ENCODE data around the gene GAPDH.

Gene GAPDH

DNA sequence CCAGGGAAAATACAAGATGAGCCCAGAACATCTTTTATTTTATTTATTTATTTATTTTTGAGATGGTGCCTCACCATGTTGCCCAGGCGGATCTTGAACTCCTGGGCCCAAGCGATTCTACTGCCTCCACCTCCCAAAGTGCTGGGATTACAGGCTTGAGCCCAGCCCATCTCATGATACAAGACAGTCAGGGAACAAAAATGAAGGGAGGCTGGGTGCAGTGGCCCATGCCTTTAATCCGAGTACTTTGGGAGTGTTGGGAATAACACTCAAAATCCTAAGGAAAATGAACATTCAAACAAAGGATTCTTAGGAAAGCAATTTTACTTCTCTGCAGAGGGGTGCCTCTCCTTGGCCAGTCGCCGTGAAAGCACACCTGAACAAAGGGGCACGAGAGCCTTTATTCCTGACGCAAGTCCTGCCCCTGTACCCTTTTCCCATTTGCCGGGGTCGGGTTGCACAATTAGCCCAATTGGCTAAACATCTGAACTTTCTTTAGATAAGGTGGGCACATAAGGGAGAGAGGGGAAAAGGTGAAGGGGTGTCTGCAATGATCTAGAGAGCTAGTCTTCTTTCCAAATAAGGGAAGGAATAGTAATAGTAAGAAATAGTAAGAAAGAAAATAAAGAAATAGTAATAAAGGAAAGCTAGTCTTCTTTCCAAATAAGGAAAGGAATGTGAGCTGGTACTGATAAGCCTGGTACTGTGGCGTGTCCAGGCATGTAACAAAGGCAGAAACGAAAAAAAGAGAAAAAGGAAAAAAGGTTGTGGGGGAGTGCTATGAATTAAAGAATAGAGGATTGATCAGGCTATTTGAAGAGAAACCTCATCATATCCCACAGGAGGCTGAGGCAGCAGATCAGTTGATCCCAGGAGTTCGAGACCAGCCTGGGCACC, 27.0 kb upstream of the GAPDH start:
- TF ChIP-seq EP300 (IDR thresholded peaks at IDR 0.05; ENCODE audit: borderline replicate concordance) (0 out of 2 replicates have a peak, but pooled peaks have one; percentile 13), EGR1 (IDR thresholded peaks at IDR 0.05) (no peak), CEBPB (IDR thresholded peaks at IDR 0.05) (peak; percentile 39; the same call in 1 of the 2 replicates)

DNA sequence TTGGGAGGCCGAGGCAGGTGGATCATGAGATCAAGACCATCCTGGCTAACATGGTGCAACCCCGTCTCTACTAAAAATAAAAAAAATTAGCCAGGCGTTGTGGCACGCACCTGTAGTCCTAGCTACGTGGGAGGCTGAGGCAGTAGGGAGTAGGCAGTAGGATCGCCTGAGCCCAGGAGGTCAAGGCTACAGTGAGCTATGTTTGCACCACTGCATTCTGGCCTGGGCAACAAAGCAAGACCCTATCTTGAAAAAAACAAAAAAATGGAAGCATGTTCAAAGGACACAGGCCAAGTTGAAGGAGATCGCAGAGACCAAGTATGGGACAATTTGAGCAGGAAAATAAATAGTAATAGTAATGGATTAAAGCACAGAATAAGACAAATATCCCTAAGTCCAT, 26.2 kb upstream of the GAPDH start:
- no peak for TF ChIP-seq EP300 (IDR thresholded peaks at IDR 0.05; ENCODE audit: borderline replicate concordance)
- no peak for TF ChIP-seq ZBTB7A (IDR thresholded peaks at IDR 0.05; ENCODE audit: low read depth)
- no peak for TF ChIP-seq RAD21 (IDR thresholded peaks at IDR 0.05; ENCODE audit: low read depth)
- TF ChIP-seq TEAD4 (IDR thresholded peaks at IDR 0.05), result no peak
- TF ChIP-seq EGR1 (IDR thresholded peaks at IDR 0.05), result no peak
- TF ChIP-seq, protein P1, sequence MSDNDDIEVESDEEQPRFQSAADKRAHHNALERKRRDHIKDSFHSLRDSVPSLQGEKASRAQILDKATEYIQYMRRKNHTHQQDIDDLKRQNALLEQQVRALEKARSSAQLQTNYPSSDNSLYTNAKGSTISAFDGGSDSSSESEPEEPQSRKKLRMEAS (IDR thresholded peaks at IDR 0.05), result no peak

DNA sequence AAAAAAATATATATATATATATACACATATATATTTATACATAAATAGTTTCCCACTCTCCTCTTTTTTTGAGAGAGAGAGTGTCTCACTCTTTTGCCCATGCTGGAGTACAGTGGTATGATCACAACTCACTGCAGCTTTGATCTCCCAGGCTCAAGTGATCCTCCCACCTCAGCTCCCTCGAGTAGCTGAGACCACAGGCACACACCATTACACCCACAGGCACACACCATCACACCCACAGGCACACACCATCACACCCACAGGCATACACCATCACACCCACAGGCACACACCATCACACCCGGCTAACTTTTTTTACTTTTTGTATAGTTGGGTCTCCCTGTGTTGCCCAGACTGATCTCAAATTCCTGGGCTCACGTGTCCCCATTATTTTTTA, 14.1 kb upstream of the GAPDH start:
- TF ChIP-seq, protein P2, sequence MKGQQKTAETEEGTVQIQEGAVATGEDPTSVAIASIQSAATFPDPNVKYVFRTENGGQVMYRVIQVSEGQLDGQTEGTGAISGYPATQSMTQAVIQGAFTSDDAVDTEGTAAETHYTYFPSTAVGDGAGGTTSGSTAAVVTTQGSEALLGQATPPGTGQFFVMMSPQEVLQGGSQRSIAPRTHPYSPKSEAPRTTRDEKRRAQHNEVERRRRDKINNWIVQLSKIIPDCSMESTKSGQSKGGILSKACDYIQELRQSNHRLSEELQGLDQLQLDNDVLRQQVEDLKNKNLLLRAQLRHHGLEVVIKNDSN (IDR thresholded peaks at IDR 0.05), result no peak
- TF ChIP-seq ZBTB7A (IDR thresholded peaks at IDR 0.05; ENCODE audit: low read depth), result no peak
- TF ChIP-seq RAD21 (IDR thresholded peaks at IDR 0.05; ENCODE audit: low read depth), result no peak
- no peak for TF ChIP-seq CREB1 (IDR thresholded peaks at IDR 0.05; ENCODE audit: low read depth)
- no peak for TF ChIP-seq TCF12 (IDR thresholded peaks at IDR 0.05; ENCODE audit: low read depth)
- TF ChIP-seq EP300 (IDR thresholded peaks at IDR 0.05; ENCODE audit: borderline replicate concordance), result no peak
- no peak for TF ChIP-seq NFIC (IDR thresholded peaks at IDR 0.05)
- TF ChIP-seq TEAD4 (IDR thresholded peaks at IDR 0.05), result no peak
- TF ChIP-seq YY1 (IDR thresholded peaks at IDR 0.05; ENCODE audit: low read depth), result no peak
- TF ChIP-seq EGR1 (IDR thresholded peaks at IDR 0.05), result no peak
- TF ChIP-seq CEBPB (IDR thresholded peaks at IDR 0.05), result no peak
- TF ChIP-seq, protein P3, sequence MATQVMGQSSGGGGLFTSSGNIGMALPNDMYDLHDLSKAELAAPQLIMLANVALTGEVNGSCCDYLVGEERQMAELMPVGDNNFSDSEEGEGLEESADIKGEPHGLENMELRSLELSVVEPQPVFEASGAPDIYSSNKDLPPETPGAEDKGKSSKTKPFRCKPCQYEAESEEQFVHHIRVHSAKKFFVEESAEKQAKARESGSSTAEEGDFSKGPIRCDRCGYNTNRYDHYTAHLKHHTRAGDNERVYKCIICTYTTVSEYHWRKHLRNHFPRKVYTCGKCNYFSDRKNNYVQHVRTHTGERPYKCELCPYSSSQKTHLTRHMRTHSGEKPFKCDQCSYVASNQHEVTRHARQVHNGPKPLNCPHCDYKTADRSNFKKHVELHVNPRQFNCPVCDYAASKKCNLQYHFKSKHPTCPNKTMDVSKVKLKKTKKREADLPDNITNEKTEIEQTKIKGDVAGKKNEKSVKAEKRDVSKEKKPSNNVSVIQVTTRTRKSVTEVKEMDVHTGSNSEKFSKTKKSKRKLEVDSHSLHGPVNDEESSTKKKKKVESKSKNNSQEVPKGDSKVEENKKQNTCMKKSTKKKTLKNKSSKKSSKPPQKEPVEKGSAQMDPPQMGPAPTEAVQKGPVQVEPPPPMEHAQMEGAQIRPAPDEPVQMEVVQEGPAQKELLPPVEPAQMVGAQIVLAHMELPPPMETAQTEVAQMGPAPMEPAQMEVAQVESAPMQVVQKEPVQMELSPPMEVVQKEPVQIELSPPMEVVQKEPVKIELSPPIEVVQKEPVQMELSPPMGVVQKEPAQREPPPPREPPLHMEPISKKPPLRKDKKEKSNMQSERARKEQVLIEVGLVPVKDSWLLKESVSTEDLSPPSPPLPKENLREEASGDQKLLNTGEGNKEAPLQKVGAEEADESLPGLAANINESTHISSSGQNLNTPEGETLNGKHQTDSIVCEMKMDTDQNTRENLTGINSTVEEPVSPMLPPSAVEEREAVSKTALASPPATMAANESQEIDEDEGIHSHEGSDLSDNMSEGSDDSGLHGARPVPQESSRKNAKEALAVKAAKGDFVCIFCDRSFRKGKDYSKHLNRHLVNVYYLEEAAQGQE (IDR thresholded peaks at IDR 0.05; ENCODE audit: low read depth), result no peak
- TF ChIP-seq, protein P1 (IDR thresholded peaks at IDR 0.05), result no peak

DNA sequence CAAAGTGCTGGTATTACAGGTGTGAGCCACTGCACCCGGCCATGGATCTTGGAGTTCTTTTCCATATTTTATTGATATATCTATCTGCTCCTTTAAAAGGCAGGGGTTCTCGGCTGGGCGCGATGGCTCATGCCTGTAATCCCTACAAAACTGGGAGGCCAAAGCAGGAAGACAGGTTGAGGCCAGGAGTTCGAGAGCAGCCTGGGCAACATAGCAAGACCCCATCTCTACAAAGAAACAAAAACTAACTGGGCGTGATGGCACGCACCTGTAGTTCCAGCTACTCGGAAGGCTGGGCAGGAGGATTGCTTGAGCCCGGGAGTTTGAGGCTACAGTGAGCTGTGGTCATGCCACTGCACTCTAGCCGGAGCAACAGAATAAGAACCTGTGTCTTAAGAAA, 12.1 kb upstream of the GAPDH start:
- TF ChIP-seq EGR1 (IDR thresholded peaks at IDR 0.05), result no peak
- no peak for TF ChIP-seq EP300 (IDR thresholded peaks at IDR 0.05; ENCODE audit: borderline replicate concordance)
- no peak for TF ChIP-seq FOXM1 (IDR thresholded peaks at IDR 0.05; ENCODE audit: borderline replicate concordance, low read depth)
- TF ChIP-seq TEAD4 (IDR thresholded peaks at IDR 0.05), result no peak
- TF ChIP-seq YY1 (IDR thresholded peaks at IDR 0.05; ENCODE audit: low read depth), result no peak
- TF ChIP-seq, protein P1 (IDR thresholded peaks at IDR 0.05), result no peak
- no peak for TF ChIP-seq NFIC (IDR thresholded peaks at IDR 0.05)
- no peak for TF ChIP-seq TCF12 (IDR thresholded peaks at IDR 0.05; ENCODE audit: low read depth)
- TF ChIP-seq TAF1 (IDR thresholded peaks at IDR 0.05; ENCODE audit: low read depth), result no peak
- no peak for TF ChIP-seq CEBPB (IDR thresholded peaks at IDR 0.05)
- no peak for TF ChIP-seq RAD21 (IDR thresholded peaks at IDR 0.05; ENCODE audit: low read depth)
- TF ChIP-seq CREB1 (IDR thresholded peaks at IDR 0.05; ENCODE audit: low read depth), result no peak

DNA sequence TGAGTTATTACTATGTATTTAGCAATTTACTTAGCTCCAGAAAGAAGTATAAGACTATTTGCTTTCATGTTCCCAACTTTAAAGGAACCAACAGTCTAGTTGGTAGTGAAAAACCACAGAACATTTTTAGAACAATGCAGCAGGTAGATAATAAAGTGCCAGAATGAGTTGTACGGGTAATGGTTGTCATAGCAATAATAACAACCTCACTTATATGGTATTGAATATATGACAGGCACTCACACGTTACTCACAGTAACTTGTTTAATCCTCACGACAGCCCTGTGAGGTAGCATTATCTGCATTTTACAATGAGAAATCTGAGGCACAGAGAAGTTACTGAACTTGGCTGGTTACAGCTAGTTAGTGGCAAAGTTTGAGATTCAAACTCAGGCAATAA, 10.6 kb upstream of the GAPDH start:
- TF ChIP-seq RAD21 (IDR thresholded peaks at IDR 0.05; ENCODE audit: low read depth), result no peak
- TF ChIP-seq NFIC (IDR thresholded peaks at IDR 0.05), result no peak
- no peak for TF ChIP-seq TCF12 (IDR thresholded peaks at IDR 0.05; ENCODE audit: low read depth)
- no peak for TF ChIP-seq TAF1 (IDR thresholded peaks at IDR 0.05; ENCODE audit: low read depth)
- TF ChIP-seq, protein P1 (IDR thresholded peaks at IDR 0.05), result no peak
- TF ChIP-seq TEAD4 (IDR thresholded peaks at IDR 0.05), result no peak
- TF ChIP-seq EGR1 (IDR thresholded peaks at IDR 0.05), result no peak
- no peak for TF ChIP-seq EP300 (IDR thresholded peaks at IDR 0.05; ENCODE audit: borderline replicate concordance)
- TF ChIP-seq, protein P2 (IDR thresholded peaks at IDR 0.05), result no peak
- TF ChIP-seq ZBTB7A (IDR thresholded peaks at IDR 0.05; ENCODE audit: low read depth), result no peak
- TF ChIP-seq CEBPB (IDR thresholded peaks at IDR 0.05), result no peak
- TF ChIP-seq FOXM1 (IDR thresholded peaks at IDR 0.05; ENCODE audit: borderline replicate concordance, low read depth), result no peak
- no peak for TF ChIP-seq CREB1 (IDR thresholded peaks at IDR 0.05; ENCODE audit: low read depth)
- TF ChIP-seq YY1 (IDR thresholded peaks at IDR 0.05; ENCODE audit: low read depth), result no peak

DNA sequence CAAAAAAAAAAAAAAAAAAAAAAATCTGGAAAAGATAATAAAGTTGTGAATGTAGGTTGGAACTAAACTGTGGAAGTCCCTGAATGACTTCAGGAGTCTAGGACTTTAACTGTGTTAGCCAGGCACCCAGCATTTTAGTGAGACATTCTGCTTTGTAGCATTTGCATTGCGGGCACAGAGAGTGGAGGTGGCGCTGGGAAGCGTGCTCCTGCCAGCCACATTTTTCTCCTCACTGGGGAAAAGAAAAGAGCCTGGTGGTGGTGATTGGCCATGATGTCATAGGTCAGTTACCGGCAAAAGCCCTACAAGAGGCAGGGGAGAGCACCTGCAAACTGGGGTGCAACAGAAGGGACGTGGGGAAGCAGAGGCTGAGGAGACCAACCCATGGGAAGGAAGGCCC, 9.7 kb upstream of the GAPDH start:
- TF ChIP-seq RAD21 (IDR thresholded peaks at IDR 0.05; ENCODE audit: low read depth), result no peak

DNA sequence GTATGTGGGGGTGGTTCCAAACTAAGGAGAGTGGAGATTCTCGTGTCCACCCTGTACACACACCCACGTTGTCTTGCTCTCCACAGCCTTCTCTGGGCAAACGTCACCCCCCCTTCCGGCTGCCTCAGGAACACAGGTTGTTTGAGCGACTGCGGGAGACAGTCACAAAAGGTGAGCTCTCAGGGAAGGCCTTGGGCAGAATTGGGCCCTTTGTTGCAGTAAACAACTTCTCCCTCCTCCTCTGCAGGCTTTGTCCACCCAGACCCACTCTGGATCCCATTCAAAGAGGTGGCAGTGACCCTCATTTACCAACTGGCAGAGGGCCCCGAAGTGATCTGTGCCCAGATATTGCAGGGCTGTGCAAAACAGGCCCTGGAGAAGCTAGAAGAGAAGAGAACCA, 8.1 kb upstream of the GAPDH start:
- TF ChIP-seq NFIC (IDR thresholded peaks at IDR 0.05), result no peak
- no peak for TF ChIP-seq EP300 (IDR thresholded peaks at IDR 0.05; ENCODE audit: borderline replicate concordance)
- TF ChIP-seq EGR1 (IDR thresholded peaks at IDR 0.05), result no peak
- TF ChIP-seq YY1 (IDR thresholded peaks at IDR 0.05; ENCODE audit: low read depth), result no peak
- TF ChIP-seq FOXM1 (IDR thresholded peaks at IDR 0.05; ENCODE audit: borderline replicate concordance, low read depth), result no peak
- TF ChIP-seq, protein P1 (IDR thresholded peaks at IDR 0.05), result no peak
- TF ChIP-seq TAF1 (IDR thresholded peaks at IDR 0.05; ENCODE audit: low read depth), result no peak
- no peak for TF ChIP-seq TEAD4 (IDR thresholded peaks at IDR 0.05)
- TF ChIP-seq, protein P2 (IDR thresholded peaks at IDR 0.05), result no peak
- TF ChIP-seq CREB1 (IDR thresholded peaks at IDR 0.05; ENCODE audit: low read depth), result no peak
- TF ChIP-seq RAD21 (IDR thresholded peaks at IDR 0.05; ENCODE audit: low read depth), result no peak
- TF ChIP-seq, protein P3 (IDR thresholded peaks at IDR 0.05; ENCODE audit: low read depth), result no peak
- no peak for TF ChIP-seq CEBPB (IDR thresholded peaks at IDR 0.05)
